Cardiac muscle cell (in vitro differentiated cells and primary cell): ENCODE results near the gene MAD1L1. TPM values are rescaled to one million over a fixed set of nuclear protein-coding genes. Genes with fewer than 3 reads are reported as not detected.

Experiments used
- DNase-seq, 2 donors: peaks; one replicate each; pipeline versions ENCODE4 v3.0.0 to v3.0.0-alpha.2; 2010 to 2017; ENCODE audit warnings: low read depth in 1 of 2, low spot score in 1 of 2
- H3K27ac ChIP-seq: fragments of 200-600 bp; sonication (generic); 2 replicates; pipeline ENCODE4 v1.5.1; 2016
- H3K27me3 ChIP-seq: fragments of 200-600 bp; sonication (generic); 2 replicates; pipeline ENCODE4 v1.6.0; 2016; ENCODE audit warnings: control low read depth
- H3K36me3 ChIP-seq: fragments of 200-600 bp; sonication (generic); 2 replicates; pipeline ENCODE4 v1.5.1; 2016; ENCODE audit warnings: control low read depth
- H3K4me1 ChIP-seq: fragments of 200-600 bp; sonication (generic); 2 replicates; pipeline ENCODE4 v1.8.1; 2017; ENCODE audit warnings: low read depth, mild to moderate bottlenecking, mixed run types
- H3K4me3 ChIP-seq: fragments of 200-600 bp; sonication (generic); 2 replicates; pipeline ENCODE4 v1.5.1; 2016; ENCODE audit warnings: mild to moderate bottlenecking
- H3K9me3 ChIP-seq: fragments of 200-600 bp; sonication (generic); 2 replicates; pipeline ENCODE4 v1.5.1; 2017; ENCODE audit warnings: low read depth, mild to moderate bottlenecking, control low read depth
- polyA plus RNA-seq: library from polyadenylated mRNA; unstranded; fragments of >200 nt; fragmentation: Nextera tagmentation; extraction: Ambion mirVana; gene quantifications from 2 replicates; pipeline ENCODE4 v1.2.1, GENCODE V29; 2016
- total RNA-seq: library from RNA; depleted of rRNA; stranded (reverse); fragments of >200 nt; gene quantifications from 2 replicates; pipeline ENCODE4 v1.2.3, GENCODE V29; 2016
- TF ChIP-seq, protein P1 (sequence below): IDR thresholded peaks from 2 replicates; pipeline ENCODE4 v1.5.1; 2012; ENCODE audit warnings: low read depth, mild to moderate bottlenecking, low read length

MAD1L1 gene
- total and polyA plus RNA-seq, 2 experiments from 2014 or later: 38.3 to 56.2 TPM

- no peaks in the 10 kb centered on the region for H3K27me3 ChIP-seq
- H3K9me3 ChIP-seq: no peaks in the 10 kb centered on the region
- H3K27ac ChIP-seq: no peak overlapping the region
- H3K4me3 ChIP-seq: no peak overlapping the region
- no peaks in the 10 kb centered on the region for H3K36me3 ChIP-seq
- no peaks in the 10 kb centered on the region for H3K4me1 ChIP-seq
- DNase-seq: no peak
- TF ChIP-seq, protein P1, sequence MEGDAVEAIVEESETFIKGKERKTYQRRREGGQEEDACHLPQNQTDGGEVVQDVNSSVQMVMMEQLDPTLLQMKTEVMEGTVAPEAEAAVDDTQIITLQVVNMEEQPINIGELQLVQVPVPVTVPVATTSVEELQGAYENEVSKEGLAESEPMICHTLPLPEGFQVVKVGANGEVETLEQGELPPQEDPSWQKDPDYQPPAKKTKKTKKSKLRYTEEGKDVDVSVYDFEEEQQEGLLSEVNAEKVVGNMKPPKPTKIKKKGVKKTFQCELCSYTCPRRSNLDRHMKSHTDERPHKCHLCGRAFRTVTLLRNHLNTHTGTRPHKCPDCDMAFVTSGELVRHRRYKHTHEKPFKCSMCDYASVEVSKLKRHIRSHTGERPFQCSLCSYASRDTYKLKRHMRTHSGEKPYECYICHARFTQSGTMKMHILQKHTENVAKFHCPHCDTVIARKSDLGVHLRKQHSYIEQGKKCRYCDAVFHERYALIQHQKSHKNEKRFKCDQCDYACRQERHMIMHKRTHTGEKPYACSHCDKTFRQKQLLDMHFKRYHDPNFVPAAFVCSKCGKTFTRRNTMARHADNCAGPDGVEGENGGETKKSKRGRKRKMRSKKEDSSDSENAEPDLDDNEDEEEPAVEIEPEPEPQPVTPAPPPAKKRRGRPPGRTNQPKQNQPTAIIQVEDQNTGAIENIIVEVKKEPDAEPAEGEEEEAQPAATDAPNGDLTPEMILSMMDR: no peak
These were observed 267.0 kb downstream of the MAD1L1 start for GRCh38 chr7:1965579-1966294.

- H3K27ac ChIP-seq: no peak overlapping the region
- TF ChIP-seq, protein P1: no peak
- H3K27me3 ChIP-seq: no peaks in the 10 kb centered on the region
- DNase-seq: no peak
- H3K4me1 ChIP-seq: no peaks in the 10 kb centered on the region
- no peaks in the 10 kb centered on the region for H3K9me3 ChIP-seq
- no peaks in the 10 kb centered on the region for H3K36me3 ChIP-seq
- no peak overlapping the region for H3K4me3 ChIP-seq
These were observed 267.7 kb downstream of the MAD1L1 start for GRCh38 chr7:1964913-1965578.

- Histone ChIP-seq H3K27ac (no peak overlapping the region), H3K4me3 (no peak overlapping the region), H3K4me1 (no peaks in the 10 kb centered on the region), H3K27me3 (no peaks in the 10 kb centered on the region), H3K36me3 (no peaks in the 10 kb centered on the region), H3K9me3 (no peaks in the 10 kb centered on the region)
- TF ChIP-seq, protein P1: no peak
- no peak for DNase-seq
These were observed 268.4 kb downstream of the MAD1L1 start for GRCh38 chr7:1964211-1964912.

DNA sequence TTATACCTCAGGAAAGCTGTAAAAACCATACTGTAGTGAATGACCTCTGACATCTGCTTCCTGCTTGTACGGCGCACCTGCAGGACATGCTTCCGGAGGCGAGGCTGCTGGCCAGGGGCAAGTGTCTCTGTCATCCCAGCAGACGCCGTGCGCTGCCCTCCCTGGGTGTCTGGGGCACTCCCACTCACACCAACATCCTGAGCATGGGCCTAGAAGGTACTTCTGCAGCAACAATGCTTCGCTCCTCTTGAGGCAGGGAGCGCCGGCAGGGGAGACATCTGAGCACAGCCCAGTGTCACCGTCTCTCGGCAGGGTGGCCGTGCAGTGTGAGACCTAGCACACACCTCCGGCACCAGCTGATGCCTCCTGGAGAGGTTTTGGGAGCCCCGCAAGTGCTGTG is 269.2 kb downstream of the MAD1L1 start:
- Histone ChIP-seq H3K4me1 (no peaks in the 10 kb centered on the region), H3K27ac (no peak overlapping the region), H3K9me3 (no peaks in the 10 kb centered on the region), H3K27me3 (no peaks in the 10 kb centered on the region), H3K36me3 (no peaks in the 10 kb centered on the region), H3K4me3 (no peak overlapping the region)
- TF ChIP-seq, protein P1: no peak
- DNase-seq: no peak

- Histone ChIP-seq H3K9me3 (no peaks in the 10 kb centered on the region), H3K36me3 (no peaks in the 10 kb centered on the region), H3K4me3 (no peak overlapping the region), H3K27me3 (no peaks in the 10 kb centered on the region), H3K27ac (no peak overlapping the region), H3K4me1 (no peaks in the 10 kb centered on the region)
- DNase-seq: peak in 1 of 2 donors; percentile 68
- TF ChIP-seq, protein P1: no peak
These were observed 271.0 kb downstream of the MAD1L1 start for GRCh38 chr7:1961701-1962276.
